ENCODE results near the gene CCSER1. TPM values are rescaled to one million over a fixed set of nuclear protein-coding genes. Genes with fewer than 3 reads are reported as not detected.

Gene CCSER1
- polyA plus RNA-seq, 1 experiment = not detected

- Histone ChIP-seq H3K36me3 (ENCODE audit: control insufficient read depth, insufficient read depth, low read length) (no peaks in the 10 kb centered on the region), H3K27me3 (ENCODE audit: control insufficient read depth, insufficient read depth, low read length) (no peaks in the 10 kb centered on the region), H3K4me3 (ENCODE audit: low read depth, low read length) (no peak overlapping the region)
- no peak for DNase-seq (ENCODE audit: low read depth)
- TF ChIP-seq CTCF (IDR thresholded peaks at IDR 0.05; ENCODE audit: insufficient read depth, low read depth, low read length) = no peak
- ChIA-PET CTCF (no interaction called here), POLR2A (no interaction called here)
Observed at GRCh38 chr4:91114386-91114785, 987.2 kb downstream of the CCSER1 start.

- Histone ChIP-seq H3K36me3 (ENCODE audit: control insufficient read depth, insufficient read depth, low read length) (no peaks in the 10 kb centered on the region), H3K27me3 (ENCODE audit: control insufficient read depth, insufficient read depth, low read length) (no peaks in the 10 kb centered on the region), H3K4me3 (ENCODE audit: low read depth, low read length) (no peak overlapping the region)
- no peak for DNase-seq (ENCODE audit: low read depth)
- CTCF ChIA-PET = no interaction called here
- POLR2A ChIA-PET = no interaction called here
- TF ChIP-seq CTCF (IDR thresholded peaks at IDR 0.05; ENCODE audit: insufficient read depth, low read depth, low read length) = no peak
Observed at GRCh38 chr4:91116861-91117260, 989.7 kb downstream of the CCSER1 start.

GRCh38 chr4:91118597-91118996 is 991.4 kb downstream of the CCSER1 start:
- ChIA-PET POLR2A (no interaction called here), CTCF (no interaction called here)
- H3K4me3 ChIP-seq (ENCODE audit: low read depth, low read length) = no peak overlapping the region
- DNase-seq (ENCODE audit: low read depth) = no peak
- TF ChIP-seq CTCF (IDR thresholded peaks at IDR 0.05; ENCODE audit: insufficient read depth, low read depth, low read length) = no peak
- H3K27me3 ChIP-seq (ENCODE audit: control insufficient read depth, insufficient read depth, low read length) = no peaks in the 10 kb centered on the region
- no peaks in the 10 kb centered on the region for H3K36me3 ChIP-seq (ENCODE audit: control insufficient read depth, insufficient read depth, low read length)

- no peak for TF ChIP-seq CTCF (IDR thresholded peaks at IDR 0.05; ENCODE audit: insufficient read depth, low read depth, low read length)
- Histone ChIP-seq H3K27me3 (ENCODE audit: control insufficient read depth, insufficient read depth, low read length) (no peaks in the 10 kb centered on the region), H3K36me3 (ENCODE audit: control insufficient read depth, insufficient read depth, low read length) (no peaks in the 10 kb centered on the region), H3K4me3 (ENCODE audit: low read depth, low read length) (no peak overlapping the region)
- CTCF ChIA-PET = no interaction called here
- no peak for DNase-seq (ENCODE audit: low read depth)
- POLR2A ChIA-PET = no interaction called here
Observed at GRCh38 chr4:91123742-91124141, 996.5 kb downstream of the CCSER1 start.

GRCh38 chr4:91127192-91127591 is 1000.0 kb downstream of the CCSER1 start:
- Histone ChIP-seq H3K4me3 (ENCODE audit: low read depth, low read length) (no peak overlapping the region), H3K36me3 (ENCODE audit: control insufficient read depth, insufficient read depth, low read length) (no peaks in the 10 kb centered on the region), H3K27me3 (ENCODE audit: control insufficient read depth, insufficient read depth, low read length) (no peaks in the 10 kb centered on the region)
- TF ChIP-seq CTCF (IDR thresholded peaks at IDR 0.05; ENCODE audit: insufficient read depth, low read depth, low read length) = no peak
- CTCF ChIA-PET = no interaction called here
- DNase-seq (ENCODE audit: low read depth) = no peak
- POLR2A ChIA-PET = no interaction called here

All from BJ (cell line).